HG03045 (cell line): Measurements from ENCODE around the gene UPF2.

Source experiments
- ATAC-seq: cut with Tn5 transposase; IDR thresholded peaks from one replicate; pipeline ENCODE4 v1.9.1; 2021; ENCODE audit warnings: mild to moderate bottlenecking, moderate library complexity; ENCODE audit not compliant: unreplicated experiment

Gene UPF2

GRCh38 chr10:11962176-11962575 lies 80.4 kb downstream of the UPF2 start:
- ATAC-seq: no peak

DNA sequence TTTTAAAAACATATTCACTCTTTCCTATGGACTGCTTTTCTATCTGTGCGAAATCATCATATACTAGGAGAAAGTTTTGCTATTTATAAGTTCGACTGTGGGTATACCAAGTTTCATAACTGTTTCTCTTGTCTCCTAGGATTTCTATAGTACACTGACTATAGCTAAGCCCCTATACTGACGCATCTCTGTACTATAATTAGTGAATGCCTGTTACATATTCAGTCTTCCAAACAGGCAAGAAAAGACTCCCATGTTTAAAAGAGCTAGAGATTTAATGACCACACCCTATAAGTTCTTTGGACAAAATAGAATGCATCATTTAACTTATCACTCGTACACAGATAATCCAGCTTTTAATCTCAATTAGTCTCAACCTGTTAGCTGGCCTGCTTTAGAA lies 80.8 kb downstream of the UPF2 start:
- no peak for ATAC-seq

DNA sequence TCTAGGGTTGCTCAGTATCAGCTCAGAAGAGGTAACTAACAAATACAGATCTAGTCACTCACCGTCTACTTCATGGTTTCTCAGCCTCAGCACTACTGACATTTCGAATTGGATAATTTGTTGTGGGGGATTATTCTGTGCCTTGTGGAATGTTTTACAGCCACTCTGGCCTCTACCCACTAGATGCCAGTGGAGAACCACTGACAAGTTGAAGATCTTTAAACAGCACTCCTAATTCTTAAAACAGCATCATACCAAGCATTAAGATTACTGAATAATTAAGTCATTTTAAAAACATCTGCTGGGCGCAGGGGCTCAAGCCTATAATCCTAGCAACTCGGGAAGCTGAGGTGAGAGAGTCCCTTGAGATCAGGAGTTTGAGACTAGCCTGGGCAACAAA lies 82.6 kb downstream of the UPF2 start:
- no peak for ATAC-seq

- ATAC-seq: no peak
Measured at GRCh38 chr10:11958956-11959355, 83.7 kb downstream of the UPF2 start.

- ATAC-seq: no peak
Measured at GRCh38 chr10:11951695-11952094, 90.9 kb downstream of the UPF2 start.

DNA sequence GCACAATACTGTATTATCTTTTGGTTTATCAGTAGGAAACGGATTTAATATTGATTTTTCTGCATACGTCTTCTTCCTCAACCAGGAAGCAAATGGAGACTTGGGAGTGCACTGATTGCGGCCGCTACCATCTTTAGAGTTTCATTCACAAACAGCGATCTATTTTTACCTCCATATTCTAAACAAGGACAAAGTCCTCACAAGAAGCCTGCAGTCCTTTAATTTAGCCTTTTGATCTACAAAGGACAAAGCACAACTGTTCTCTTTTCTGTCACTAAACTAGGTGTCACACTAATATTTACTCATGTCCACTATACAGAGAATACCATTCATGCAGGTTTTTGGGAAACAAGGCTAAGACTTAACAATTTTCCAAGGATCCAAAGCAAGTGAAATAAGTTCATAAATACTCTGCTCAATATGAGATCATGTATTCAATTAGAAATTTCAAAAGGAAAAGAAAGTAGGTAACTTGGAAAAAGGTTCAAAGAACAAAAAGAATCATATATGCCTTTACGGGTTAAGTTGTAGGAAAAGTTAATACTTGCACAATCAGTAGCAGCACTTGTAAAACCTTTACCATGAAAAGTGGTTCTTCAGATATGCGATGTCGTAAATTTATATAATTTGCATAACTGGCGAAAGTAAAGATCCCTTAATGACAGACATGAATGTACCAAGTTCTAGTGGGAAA lies 92.1 kb downstream of the UPF2 start:
- ATAC-seq: no peak

DNA sequence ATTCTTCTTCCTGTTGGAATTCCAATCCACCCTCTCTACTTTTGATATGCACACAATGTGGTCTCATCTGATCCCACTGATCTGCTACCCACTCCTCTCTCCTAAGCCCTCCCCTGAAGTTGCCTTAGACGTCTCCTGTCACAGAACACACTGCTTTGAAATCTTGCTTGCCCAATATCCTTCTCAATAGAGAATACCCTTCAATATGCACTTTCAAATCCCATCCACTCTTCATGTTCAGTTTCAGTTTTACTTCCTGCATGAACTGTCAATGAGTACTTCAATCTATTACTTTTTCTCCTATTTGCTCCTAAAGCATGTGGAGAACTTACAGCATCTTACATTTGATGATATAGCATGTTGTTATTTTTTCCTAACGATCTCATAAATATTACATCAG lies 93.5 kb downstream of the UPF2 start:
- no peak for ATAC-seq

GRCh38 chr10:11946652-11947051 lies 96.0 kb downstream of the UPF2 start:
- ATAC-seq: no peak

GRCh38 chr10:11936389-11937152 lies 106.0 kb downstream of the UPF2 start:
- no peak for ATAC-seq

DNA sequence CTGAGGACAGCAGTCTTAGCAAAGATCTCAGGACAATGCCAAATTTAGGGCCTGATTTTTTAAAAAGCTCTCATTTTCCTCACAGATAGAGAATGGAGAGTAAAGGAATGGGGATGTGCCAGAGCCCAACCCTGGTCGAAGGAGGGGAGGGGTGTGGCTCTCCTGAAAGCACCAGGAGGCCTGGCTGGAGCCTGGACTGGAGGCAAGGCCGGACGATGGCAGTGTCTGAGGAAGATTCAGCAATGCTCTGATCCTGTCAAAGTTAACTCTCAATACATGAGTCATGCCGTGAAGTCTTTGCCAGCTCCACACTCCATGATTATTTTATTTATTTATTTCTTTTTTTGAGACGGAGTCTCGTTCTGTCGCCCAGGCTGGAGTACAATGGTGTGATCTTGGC lies 108.3 kb downstream of the UPF2 start:
- ATAC-seq: no peak

DNA sequence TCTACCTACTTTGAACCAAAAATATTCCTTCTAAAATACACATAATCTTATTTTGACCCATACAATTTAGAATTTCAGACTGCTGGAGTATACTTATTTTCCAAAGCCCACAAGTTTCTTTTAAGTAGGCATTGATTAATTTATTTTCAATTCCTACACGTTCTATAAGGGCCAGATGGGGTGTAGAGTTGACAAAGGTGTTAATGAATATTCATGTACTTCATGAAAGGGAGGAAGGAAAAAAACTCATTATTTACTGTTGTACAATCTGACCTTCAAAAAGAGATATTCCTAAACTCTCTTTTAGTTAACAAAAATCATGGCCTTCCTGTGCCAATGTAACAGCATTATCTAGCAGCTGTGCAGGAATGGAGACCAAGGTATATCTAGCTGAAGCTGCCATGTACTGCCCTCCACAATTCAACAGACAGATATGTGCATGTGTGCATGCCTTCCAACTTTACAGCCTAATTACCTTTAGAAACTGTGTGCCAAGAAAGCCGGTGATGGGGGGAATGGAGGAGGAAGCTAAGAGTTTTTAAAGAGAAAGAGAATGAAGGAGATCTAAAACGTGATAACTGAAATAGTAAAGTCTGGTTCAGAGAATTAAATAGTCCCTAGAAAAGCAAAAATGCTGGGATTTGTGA lies 108.9 kb downstream of the UPF2 start:
- ATAC-seq: no peak

GRCh38 chr10:11931038-11931437 lies 111.6 kb downstream of the UPF2 start:
- no peak for ATAC-seq

DNA sequence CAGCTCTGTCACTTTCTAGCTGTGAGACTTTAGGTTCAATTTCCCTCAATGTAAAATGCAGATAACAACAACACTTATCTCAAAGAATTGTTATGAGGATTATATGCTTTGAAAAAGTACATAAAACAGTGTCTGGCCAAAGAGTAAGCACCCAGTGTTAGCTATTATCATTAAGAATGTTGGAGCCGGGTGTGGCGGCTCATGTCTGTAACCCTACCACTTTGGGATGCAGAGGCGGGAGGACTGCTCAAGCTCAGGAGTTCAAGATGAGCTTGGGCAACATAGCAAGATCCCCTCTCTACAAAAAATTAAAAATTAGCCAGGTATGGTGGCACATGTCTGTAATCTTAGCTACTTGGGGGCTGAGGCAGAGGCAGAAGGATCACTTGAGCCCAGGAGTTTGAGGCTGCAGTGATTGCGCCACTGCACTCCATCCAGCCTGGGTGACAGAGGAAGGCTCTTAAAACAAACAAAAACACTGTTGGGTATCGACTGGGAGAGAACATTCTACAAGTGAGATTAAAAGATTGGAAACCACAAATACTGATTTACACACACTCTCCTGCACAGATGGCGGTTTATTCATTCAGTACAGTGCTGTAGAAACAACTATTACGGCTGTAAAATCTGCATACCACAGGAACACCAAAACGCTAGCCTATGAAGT lies 112.2 kb downstream of the UPF2 start:
- ATAC-seq: no peak

- no peak for ATAC-seq
Measured at GRCh38 chr10:11927746-11928145, 114.9 kb downstream of the UPF2 start.

DNA sequence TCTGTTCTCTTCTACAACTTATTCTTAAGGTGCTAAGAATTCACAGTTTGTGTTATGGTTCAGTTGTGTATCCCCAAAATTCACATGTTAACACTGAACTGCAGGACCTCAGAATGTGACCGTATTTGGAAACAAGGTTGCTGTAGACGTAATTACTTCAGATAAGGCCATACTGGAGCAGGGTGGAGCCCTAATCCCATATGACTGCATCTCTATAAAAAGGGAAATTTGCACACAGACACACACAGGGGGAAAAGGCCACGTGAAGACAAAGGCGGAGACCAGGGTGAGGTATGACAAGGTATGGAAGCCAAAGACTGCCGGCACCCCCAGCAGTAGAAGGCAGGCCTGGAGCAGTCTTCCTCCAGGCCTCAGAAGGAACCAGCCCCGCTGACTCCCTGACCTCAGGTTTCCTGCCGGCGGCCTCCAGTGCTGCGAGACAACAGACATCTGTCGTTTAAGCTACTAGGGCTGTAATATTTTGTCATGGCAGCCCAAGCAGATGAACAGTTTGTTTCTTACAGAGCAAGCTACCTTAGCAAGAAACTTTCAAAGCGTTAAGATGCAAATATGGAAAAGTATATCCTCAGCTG lies 120.7 kb downstream of the UPF2 start:
- ATAC-seq: no peak

GRCh38 chr10:11919271-11919670 lies 123.3 kb downstream of the UPF2 start:
- ATAC-seq: no peak

GRCh38 chr10:11918384-11918783 lies 124.2 kb downstream of the UPF2 start:
- no peak for ATAC-seq

DNA sequence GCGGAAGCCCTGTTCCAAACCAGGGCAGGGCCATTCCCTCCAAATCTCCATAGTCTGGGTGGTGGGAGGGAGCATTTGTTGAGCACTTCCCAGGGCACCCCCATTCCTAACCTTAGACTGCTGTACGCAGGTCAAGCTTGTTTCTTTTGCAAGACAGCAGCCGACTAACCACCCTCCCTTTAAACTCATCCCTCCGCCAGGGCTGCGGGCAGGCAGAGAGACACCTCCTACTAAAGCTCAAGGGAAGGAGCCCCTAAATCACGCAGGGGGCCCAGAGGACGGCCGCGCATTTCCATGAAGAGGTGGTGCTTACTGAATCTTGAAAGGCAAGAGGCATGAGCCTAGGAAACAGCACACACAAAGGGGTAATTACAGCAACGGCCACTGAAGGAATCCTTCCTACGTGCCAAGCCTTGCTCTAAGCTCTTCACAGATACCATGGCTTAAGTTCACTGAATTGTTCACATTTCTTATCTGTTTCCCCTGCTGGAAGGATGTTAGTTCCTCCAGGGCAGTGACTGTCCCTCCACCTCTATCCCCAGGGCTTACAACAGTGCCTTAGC lies 129.4 kb downstream of the UPF2 start:
- no peak for ATAC-seq

DNA sequence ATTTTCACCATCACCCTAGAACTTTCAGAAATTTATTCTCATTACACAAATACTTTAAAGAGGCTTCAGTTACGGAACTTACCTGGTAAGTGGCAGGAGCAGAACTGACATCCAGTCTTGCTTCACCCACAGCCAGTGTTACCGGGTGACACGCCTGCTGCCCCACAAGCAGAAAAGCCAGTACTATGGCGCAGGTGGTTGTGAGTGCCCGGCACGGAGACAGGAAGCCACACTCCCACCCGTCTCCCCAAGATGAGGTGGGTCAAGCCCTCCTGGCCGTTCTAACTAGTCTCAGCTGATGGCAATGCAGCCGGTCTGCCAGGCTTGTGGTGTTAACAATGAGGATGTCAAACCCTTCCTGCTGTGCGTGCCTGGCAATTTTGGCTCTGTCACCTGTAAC lies 132.5 kb downstream of the UPF2 start:
- no peak for ATAC-seq

GRCh38 chr10:11909618-11910017 lies 133.0 kb downstream of the UPF2 start:
- ATAC-seq: no peak

DNA sequence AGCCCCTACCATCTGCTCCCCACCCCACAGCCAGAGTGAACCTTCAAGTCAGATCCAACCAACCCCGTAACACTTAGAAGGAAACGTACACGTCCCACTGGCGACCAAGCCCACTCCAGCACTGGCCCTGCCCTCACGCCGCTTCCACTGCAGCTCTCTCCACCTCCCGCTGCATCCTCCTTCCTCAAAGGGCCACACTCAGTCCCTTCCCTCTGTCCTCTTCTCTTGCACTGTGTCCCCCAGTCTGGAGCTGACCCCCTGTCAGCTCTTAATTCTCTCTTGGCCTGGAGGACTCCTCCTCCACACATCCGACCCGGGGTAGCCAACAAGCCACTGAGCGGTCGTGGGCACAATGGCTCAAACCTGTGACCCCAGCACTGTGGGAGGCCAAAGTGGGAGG lies 133.6 kb downstream of the UPF2 start:
- no peak for ATAC-seq
